Mesenchymal stem cell (in vitro differentiated cells and primary cell): ENCODE measurements around the gene ASCL3.

Experiments used
- DNase-seq: peaks from one replicate; pipeline ENCODE4 v3.0.0-alpha.2; 2013
- H2AFZ ChIP-seq: one replicate; pipeline ENCODE4 v1.6.1; 2013; ENCODE audit warnings: low read depth, mild to moderate bottlenecking, control low read depth, inconsistent platforms, low read length, moderate library complexity
- H2AK5ac ChIP-seq: 2 replicates; pipeline ENCODE4 v1.6.1; 2013; ENCODE audit warnings: low read length, moderate library complexity, mild to moderate bottlenecking, inconsistent platforms; ENCODE audit not compliant: severe bottlenecking
- H2BK120ac ChIP-seq: one replicate; pipeline ENCODE4 v1.6.1; 2013; ENCODE audit warnings: low read depth, mild to moderate bottlenecking, inconsistent platforms, low read length, moderate library complexity
- H2BK12ac ChIP-seq, 2 experiments: one replicate each; pipeline ENCODE4 v1.6.1; 2013; ENCODE audit warnings: inconsistent platforms in 2 of 2, low read length in 2 of 2, mild to moderate bottlenecking in 2 of 2, moderate library complexity in 2 of 2, control low read depth in 1 of 2
- H2BK15ac ChIP-seq: one replicate; pipeline ENCODE4 v1.6.1; 2013; ENCODE audit warnings: mild to moderate bottlenecking, low read depth, inconsistent platforms; ENCODE audit not compliant: poor library complexity, severe bottlenecking
- H2BK5ac ChIP-seq: 2 replicates; pipeline ENCODE4 v1.6.1; 2013; ENCODE audit warnings: low read depth, mild to moderate bottlenecking, low read length, control low read depth, inconsistent platforms; ENCODE audit not compliant: poor library complexity, severe bottlenecking
- H3K14ac ChIP-seq, 2 experiments: one replicate each; pipeline ENCODE4 v1.6.1; 2013; ENCODE audit warnings: inconsistent platforms in 2 of 2, low read length in 2 of 2, control low read depth in 1 of 2, mild to moderate bottlenecking in 1 of 2, moderate library complexity in 1 of 2
- H3K18ac ChIP-seq, 2 experiments: one replicate each; pipeline ENCODE4 v1.6.1; 2013; ENCODE audit warnings: inconsistent platforms in 2 of 2, low read length in 2 of 2, control low read depth in 1 of 2, low read depth in 1 of 2, mild to moderate bottlenecking in 1 of 2
- H3K23ac ChIP-seq, 2 experiments: one replicate each; pipeline ENCODE4 v1.6.1; 2013; ENCODE audit warnings: inconsistent platforms in 2 of 2, low read length in 2 of 2, mild to moderate bottlenecking in 2 of 2, moderate library complexity in 2 of 2, control low read depth in 1 of 2
- H3K27ac ChIP-seq: 2 replicates; pipeline ENCODE4 v1.5.1; 2013; ENCODE audit warnings: mild to moderate bottlenecking, moderate library complexity, low read length, control low read depth, inconsistent platforms; ENCODE audit not compliant: poor library complexity, severe bottlenecking
- H3K27me3 ChIP-seq, 2 experiments: 2 replicates each; pipeline versions ENCODE4 v1.6.1 to v1.7.0; 2013; ENCODE audit warnings: low read length in 2 of 2, mild to moderate bottlenecking in 2 of 2, moderate library complexity in 2 of 2, control low read depth in 1 of 2, inconsistent platforms in 1 of 2; ENCODE audit not compliant: control insufficient read depth in 1 of 2, insufficient read depth in 1 of 2
- H3K36me3 ChIP-seq, 2 experiments: 2 replicates each; pipeline versions ENCODE4 v1.6.1 to v1.7.0; 2013; ENCODE audit warnings: low read length in 2 of 2, control low read depth in 1 of 2, inconsistent platforms in 1 of 2, low read depth in 1 of 2, mild to moderate bottlenecking in 1 of 2; ENCODE audit not compliant: insufficient read depth in 2 of 2, control insufficient read depth in 1 of 2
- H3K4ac ChIP-seq, 2 experiments: one replicate each; pipeline ENCODE4 v1.6.1; 2013; ENCODE audit warnings: inconsistent platforms in 2 of 2, low read length in 2 of 2, mild to moderate bottlenecking in 2 of 2, moderate library complexity in 2 of 2, control low read depth in 1 of 2, low read depth in 1 of 2
- H3K4me1 ChIP-seq: 2 replicates; pipeline ENCODE4 v1.6.1; 2013; ENCODE audit warnings: low read depth, low read length, control low read depth; ENCODE audit not compliant: control insufficient read depth, insufficient read depth
- H3K4me2 ChIP-seq: 2 replicates; pipeline ENCODE4 v1.6.1; 2013; ENCODE audit warnings: low read length, mild to moderate bottlenecking, inconsistent platforms; ENCODE audit not compliant: poor library complexity, severe bottlenecking
- H3K4me3 ChIP-seq, 2 experiments: 2 replicates each; pipeline versions ENCODE4 v1.5.1 to v1.7.0; 2013; ENCODE audit warnings: low read length in 2 of 2, mild to moderate bottlenecking in 2 of 2, control low read depth in 1 of 2, low read depth in 1 of 2; ENCODE audit not compliant: insufficient read depth in 1 of 2
- H3K79me1 ChIP-seq: replicated peaks from 2 replicates; pipeline ENCODE4 v1.6.1; 2013; ENCODE audit warnings: mild to moderate bottlenecking, control low read depth, low read length, inconsistent platforms; ENCODE audit not compliant: poor library complexity, severe bottlenecking
- H3K9ac ChIP-seq: 2 replicates; pipeline ENCODE4 v1.7.0; 2013; ENCODE audit warnings: mild to moderate bottlenecking, low read length, moderate library complexity
- H3K9me3 ChIP-seq: 2 replicates; pipeline ENCODE4 v1.7.0; 2013; ENCODE audit warnings: mild to moderate bottlenecking, low read length; ENCODE audit not compliant: control insufficient read depth
- H4K8ac ChIP-seq: one replicate; pipeline ENCODE4 v1.6.1; 2013; ENCODE audit warnings: inconsistent platforms, mild to moderate bottlenecking, low read length, moderate library complexity
- H4K91ac ChIP-seq: one replicate; pipeline ENCODE4 v1.6.1; 2013; ENCODE audit warnings: mild to moderate bottlenecking, low read length, inconsistent platforms
- WGBS: methylation state at CpG from one replicate; pipeline ENCODE4 v1.1.7; 2013; ENCODE audit warnings: mixed read lengths; 5-methylcytosine and 5-hydroxymethylcytosine counted together

The ASCL3 gene

DNA sequence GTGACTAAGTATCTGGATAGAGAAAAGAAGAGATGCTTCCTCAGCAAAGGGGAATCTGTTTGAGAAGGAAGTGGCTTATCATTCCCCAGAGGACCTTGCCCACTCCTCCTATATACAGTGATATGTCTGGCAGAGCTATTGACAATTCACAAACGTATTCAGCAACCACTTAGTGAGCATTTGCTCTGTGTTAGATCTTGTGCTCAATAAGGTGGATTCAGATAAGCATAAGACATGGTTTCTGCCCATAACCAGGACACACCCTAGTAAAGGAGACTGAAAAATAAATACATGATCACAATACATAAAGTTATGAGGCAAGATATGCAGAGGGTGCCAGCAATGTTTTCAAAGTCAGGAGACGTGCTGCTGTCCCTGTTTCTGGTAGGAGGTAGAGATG, 20.0 kb upstream of the ASCL3 start:
- DNase-seq, result no peak
- H4K91ac ChIP-seq, result no peak overlapping the region
- H3K9me3 ChIP-seq, result no peaks in the 10 kb centered on the region
- no peak overlapping the region for H3K14ac ChIP-seq
- no peak overlapping the region for H3K4ac ChIP-seq
- no peak overlapping the region for H3K18ac ChIP-seq
- H2BK120ac ChIP-seq, result no peak overlapping the region
- H3K36me3 ChIP-seq, result peaks cover 0 to 2% of the 10 kb centered on the region in 2 experiments
- H4K8ac ChIP-seq, result no peak overlapping the region
- H3K4me3 ChIP-seq, result peak overlapping the region in 1 of 2 experiments; percentile 98
- H3K4me2 ChIP-seq, result no peak overlapping the region
- no peak overlapping the region for H2BK5ac ChIP-seq
- no peak overlapping the region for H2AFZ ChIP-seq
- WGBS, result 100% methylated on average over 1 of the region's 2 CpGs
- peaks cover 6% of the 10 kb centered on the region for H3K4me1 ChIP-seq
- no peak overlapping the region for H2BK15ac ChIP-seq
- no peak overlapping the region for H2BK12ac ChIP-seq
- H3K27me3 ChIP-seq, result no peaks in the 10 kb centered on the region
- no peak overlapping the region for H3K23ac ChIP-seq
- H3K27ac ChIP-seq, result no peak overlapping the region
- H3K79me1 ChIP-seq, result peaks cover 17% of the 10 kb centered on the region
- H3K9ac ChIP-seq, result peak overlapping the region; percentile 98
- no peak overlapping the region for H2AK5ac ChIP-seq

DNA sequence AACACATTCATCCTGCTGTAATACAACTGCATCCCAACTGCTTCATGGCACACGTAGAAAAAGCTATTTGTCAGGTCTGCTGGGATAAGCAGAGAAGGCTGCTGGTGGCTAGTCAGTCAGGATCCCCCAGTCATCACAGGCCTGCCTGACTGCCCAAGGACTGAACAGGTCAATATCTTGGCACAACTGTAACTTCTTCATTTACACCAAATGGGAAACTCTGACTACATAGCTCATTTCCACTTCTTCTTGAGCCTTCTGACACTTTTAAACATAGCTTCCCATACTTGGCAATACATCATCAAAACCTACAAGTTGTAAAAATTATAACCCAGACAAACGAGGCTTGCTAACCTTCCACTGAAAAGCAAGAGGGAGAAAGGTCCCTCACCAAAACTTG, 18.6 kb upstream of the ASCL3 start:
- Histone ChIP-seq H3K36me3 (peaks cover 0 to 4% of the 10 kb centered on the region in 2 experiments), H3K9ac (peak overlapping the region; percentile 98), H2BK120ac (no peak overlapping the region), H2BK5ac (no peak overlapping the region), H2BK12ac (no peak overlapping the region), H2AK5ac (no peak overlapping the region), H4K91ac (no peak overlapping the region), H3K23ac (no peak overlapping the region), H3K79me1 (peaks cover 17% of the 10 kb centered on the region), H2BK15ac (no peak overlapping the region), H3K14ac (no peak overlapping the region), H3K4ac (no peak overlapping the region), H3K4me3 (no peak overlapping the region), H3K27me3 (no peaks in the 10 kb centered on the region), H3K27ac (no peak overlapping the region), H4K8ac (no peak overlapping the region), H2AFZ (no peak overlapping the region), H3K4me1 (peaks cover 6% of the 10 kb centered on the region), H3K4me2 (no peak overlapping the region), H3K18ac (no peak overlapping the region), H3K9me3 (no peaks in the 10 kb centered on the region)
- 78% methylated on average over 2 of the region's 2 CpGs for WGBS
- no peak for DNase-seq

DNA sequence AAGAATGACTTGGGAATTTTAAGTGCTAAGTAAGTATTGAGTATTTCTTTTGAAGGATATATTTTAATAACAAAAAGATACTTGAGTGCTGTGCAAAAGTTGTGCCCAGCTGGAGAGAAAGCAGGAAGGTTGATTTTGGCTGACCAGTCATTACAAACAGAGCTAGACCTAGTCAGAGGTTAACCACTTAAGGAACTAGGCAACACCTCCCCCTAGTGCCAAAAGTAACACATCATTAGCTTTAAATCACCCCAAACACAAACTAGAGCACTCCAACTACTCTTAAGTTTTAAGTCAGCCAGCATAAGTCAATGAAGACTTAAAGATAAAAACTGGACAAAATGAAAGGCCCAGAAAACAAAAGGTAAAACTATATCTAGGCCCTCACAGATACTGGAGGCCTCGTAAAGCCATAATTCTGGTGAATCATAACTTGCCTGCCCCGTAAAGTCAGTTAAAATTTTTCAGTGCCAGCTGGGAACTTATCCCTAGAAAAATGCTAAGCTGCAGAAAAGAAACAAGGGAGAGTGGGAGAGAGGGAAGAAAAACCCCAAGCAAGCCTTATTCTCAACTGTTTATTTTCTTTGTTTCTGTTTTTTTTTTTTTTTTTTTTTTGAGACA, 16.8 kb upstream of the ASCL3 start:
- Histone ChIP-seq H3K36me3 (peaks cover 4 to 15% of the 10 kb centered on the region in 2 experiments), H3K4me2 (no peak overlapping the region), H3K4ac (no peak overlapping the region), H2BK5ac (no peak overlapping the region), H3K9ac (peak overlapping the region; percentile 78), H3K23ac (no peak overlapping the region), H4K91ac (no peak overlapping the region), H2BK15ac (no peak overlapping the region), H2AK5ac (no peak overlapping the region), H2AFZ (no peak overlapping the region), H3K27me3 (no peaks in the 10 kb centered on the region), H3K18ac (no peak overlapping the region), H3K27ac (peak overlapping the region; percentile 12), H3K4me3 (peak overlapping the region in 1 of 2 experiments; percentile 39), H3K14ac (no peak overlapping the region), H3K9me3 (no peaks in the 10 kb centered on the region), H3K4me1 (peaks cover 5% of the 10 kb centered on the region), H4K8ac (no peak overlapping the region), H2BK120ac (no peak overlapping the region), H3K79me1 (peaks cover 18% of the 10 kb centered on the region), H2BK12ac (no peak overlapping the region)
- 33% methylated on average over 2 of the region's 2 CpGs for WGBS
- peak; percentile 85 for DNase-seq

- no peak overlapping the region for H4K91ac ChIP-seq
- no peak overlapping the region for H4K8ac ChIP-seq
- DNase-seq, result no peak
- H3K9me3 ChIP-seq, result no peaks in the 10 kb centered on the region
- H2BK15ac ChIP-seq, result no peak overlapping the region
- no peak overlapping the region for H3K23ac ChIP-seq
- H2AFZ ChIP-seq, result no peak overlapping the region
- H2BK5ac ChIP-seq, result no peak overlapping the region
- H3K4ac ChIP-seq, result no peak overlapping the region
- H3K18ac ChIP-seq, result no peak overlapping the region
- no peak overlapping the region for H3K27ac ChIP-seq
- no peaks in the 10 kb centered on the region for H3K4me1 ChIP-seq
- no peak overlapping the region for H3K4me2 ChIP-seq
- H3K9ac ChIP-seq, result no peak overlapping the region
- 97% methylated on average over 2 of the region's 4 CpGs for WGBS
- H2BK12ac ChIP-seq, result no peak overlapping the region
- H3K79me1 ChIP-seq, result peaks cover 17% of the 10 kb centered on the region
- H2AK5ac ChIP-seq, result no peak overlapping the region
- no peak overlapping the region for H3K4me3 ChIP-seq
- no peak overlapping the region for H3K14ac ChIP-seq
- no peaks in the 10 kb centered on the region for H3K27me3 ChIP-seq
- peaks cover 11 to 39% of the 10 kb centered on the region in 2 experiments for H3K36me3 ChIP-seq
- no peak overlapping the region for H2BK120ac ChIP-seq
These were observed 14.0 kb upstream of the ASCL3 start for GRCh38 chr11:8956860-8957259.
